Osteocyte (in vitro differentiated cells): ENCODE results near the gene ACTL10. TPM values are rescaled to one million over a fixed set of nuclear protein-coding genes. Genes with fewer than 3 reads are reported as not detected.
"Not testable (repeated sequence)": the region's sequence is repeated elsewhere in the genome, so short reads cannot be mapped to it uniquely, and the experiment has no call there.

Source experiments
- DNase-seq: peaks from one replicate; pipeline ENCODE4 v3.0.0; 2021; ENCODE audit warnings: mixed read lengths; ENCODE audit not compliant: unreplicated experiment; ENCODE audit errors: extremely low spot score
- H3K27ac Mint-ChIP-seq: one replicate; pipeline ENCODE4 v1.8.0; 2021; ENCODE audit warnings: mild to moderate bottlenecking, mixed read lengths; ENCODE audit not compliant: unreplicated experiment
- H3K27me3 Mint-ChIP-seq: one replicate; pipeline ENCODE4 v1.8.0; 2021; ENCODE audit warnings: mixed read lengths; ENCODE audit not compliant: unreplicated experiment
- H3K36me3 Mint-ChIP-seq: one replicate; pipeline ENCODE4 v1.8.0; 2021; ENCODE audit warnings: mixed read lengths; ENCODE audit not compliant: unreplicated experiment
- H3K4me1 Mint-ChIP-seq: one replicate; pipeline ENCODE4 v1.8.0; 2021; ENCODE audit warnings: mixed read lengths; ENCODE audit not compliant: unreplicated experiment
- H3K4me3 Mint-ChIP-seq: one replicate; pipeline ENCODE4 v1.8.0; 2021; ENCODE audit warnings: mild to moderate bottlenecking, moderate library complexity, mixed read lengths; ENCODE audit not compliant: unreplicated experiment
- H3K9me3 Mint-ChIP-seq: one replicate; pipeline ENCODE4 v1.8.0; 2021; ENCODE audit warnings: mixed read lengths; ENCODE audit not compliant: unreplicated experiment
- total RNA-seq: library from RNA; stranded (reverse); gene quantifications from 2 replicates; pipeline ENCODE4 v1.2.1, GENCODE V29; 2021
- TF ChIP-seq, protein P1 (sequence below): fragments of 200-600 bp; sonication (generic); IDR thresholded peaks from 2 replicates; pipeline ENCODE4 v1.5.0; 2021; ENCODE audit warnings: antibody characterized with exemption, mild to moderate bottlenecking, moderate library complexity

ACTL10 gene
- total RNA-seq, 1 donor from 2014 or later, result 0.54 TPM

DNA sequence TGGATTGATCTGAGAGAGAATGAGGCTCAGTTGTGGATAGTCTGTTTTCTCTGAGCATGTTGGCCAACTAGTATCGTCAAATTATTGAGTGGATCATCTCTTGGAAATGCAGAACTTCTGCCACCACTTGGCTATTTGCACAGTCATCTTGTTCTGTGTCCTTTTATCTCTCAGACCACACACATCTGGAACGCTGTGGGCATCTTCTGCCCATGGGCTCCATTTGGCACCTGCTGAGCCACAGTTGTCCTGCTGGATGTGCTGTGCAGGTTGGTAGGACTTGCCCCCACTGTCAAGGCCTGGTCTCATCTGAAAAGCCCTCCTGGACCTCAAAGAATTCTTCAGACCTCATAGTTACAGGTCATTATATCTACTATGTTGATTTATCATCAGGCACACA lies 21.3 kb upstream of the ACTL10 start:
- TF ChIP-seq, protein P1, sequence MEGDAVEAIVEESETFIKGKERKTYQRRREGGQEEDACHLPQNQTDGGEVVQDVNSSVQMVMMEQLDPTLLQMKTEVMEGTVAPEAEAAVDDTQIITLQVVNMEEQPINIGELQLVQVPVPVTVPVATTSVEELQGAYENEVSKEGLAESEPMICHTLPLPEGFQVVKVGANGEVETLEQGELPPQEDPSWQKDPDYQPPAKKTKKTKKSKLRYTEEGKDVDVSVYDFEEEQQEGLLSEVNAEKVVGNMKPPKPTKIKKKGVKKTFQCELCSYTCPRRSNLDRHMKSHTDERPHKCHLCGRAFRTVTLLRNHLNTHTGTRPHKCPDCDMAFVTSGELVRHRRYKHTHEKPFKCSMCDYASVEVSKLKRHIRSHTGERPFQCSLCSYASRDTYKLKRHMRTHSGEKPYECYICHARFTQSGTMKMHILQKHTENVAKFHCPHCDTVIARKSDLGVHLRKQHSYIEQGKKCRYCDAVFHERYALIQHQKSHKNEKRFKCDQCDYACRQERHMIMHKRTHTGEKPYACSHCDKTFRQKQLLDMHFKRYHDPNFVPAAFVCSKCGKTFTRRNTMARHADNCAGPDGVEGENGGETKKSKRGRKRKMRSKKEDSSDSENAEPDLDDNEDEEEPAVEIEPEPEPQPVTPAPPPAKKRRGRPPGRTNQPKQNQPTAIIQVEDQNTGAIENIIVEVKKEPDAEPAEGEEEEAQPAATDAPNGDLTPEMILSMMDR, result no peak
- no peaks in the 10 kb centered on the region for H3K27me3 Mint-ChIP-seq
- H3K27ac Mint-ChIP-seq, result no peak overlapping the region
- no peaks in the 10 kb centered on the region for H3K9me3 Mint-ChIP-seq
- peaks cover 21% of the 10 kb centered on the region for H3K4me1 Mint-ChIP-seq
- H3K4me3 Mint-ChIP-seq, result no peak overlapping the region
- no peak for DNase-seq
- H3K36me3 Mint-ChIP-seq, result peaks cover 32% of the 10 kb centered on the region

DNA sequence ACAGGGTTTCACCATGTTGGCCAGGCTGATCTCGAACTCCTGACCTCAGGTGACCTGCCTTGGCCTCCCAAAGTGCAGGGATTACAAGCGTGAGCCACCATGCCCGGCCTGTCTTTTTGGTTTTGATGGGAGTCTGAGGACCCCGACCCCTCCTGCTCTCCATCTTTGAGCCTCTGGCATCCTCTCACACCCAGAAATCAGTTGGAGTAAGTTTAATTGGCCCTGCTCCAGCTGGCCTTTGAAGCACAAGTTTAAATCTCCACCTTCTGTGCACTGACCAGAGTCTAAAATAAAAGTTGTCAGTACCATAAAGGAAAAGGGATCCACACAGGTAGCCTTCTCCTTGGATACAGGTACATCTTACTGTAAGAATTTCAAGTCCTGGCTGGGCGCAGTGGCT lies 20.6 kb upstream of the ACTL10 start:
- H3K36me3 Mint-ChIP-seq, result peaks cover 26% of the 10 kb centered on the region
- H3K4me3 Mint-ChIP-seq, result no peak overlapping the region
- TF ChIP-seq, protein P1, result no peak
- peaks cover 21% of the 10 kb centered on the region for H3K4me1 Mint-ChIP-seq
- DNase-seq, result no peak
- no peaks in the 10 kb centered on the region for H3K27me3 Mint-ChIP-seq
- no peaks in the 10 kb centered on the region for H3K9me3 Mint-ChIP-seq
- H3K27ac Mint-ChIP-seq, result no peak overlapping the region

DNA sequence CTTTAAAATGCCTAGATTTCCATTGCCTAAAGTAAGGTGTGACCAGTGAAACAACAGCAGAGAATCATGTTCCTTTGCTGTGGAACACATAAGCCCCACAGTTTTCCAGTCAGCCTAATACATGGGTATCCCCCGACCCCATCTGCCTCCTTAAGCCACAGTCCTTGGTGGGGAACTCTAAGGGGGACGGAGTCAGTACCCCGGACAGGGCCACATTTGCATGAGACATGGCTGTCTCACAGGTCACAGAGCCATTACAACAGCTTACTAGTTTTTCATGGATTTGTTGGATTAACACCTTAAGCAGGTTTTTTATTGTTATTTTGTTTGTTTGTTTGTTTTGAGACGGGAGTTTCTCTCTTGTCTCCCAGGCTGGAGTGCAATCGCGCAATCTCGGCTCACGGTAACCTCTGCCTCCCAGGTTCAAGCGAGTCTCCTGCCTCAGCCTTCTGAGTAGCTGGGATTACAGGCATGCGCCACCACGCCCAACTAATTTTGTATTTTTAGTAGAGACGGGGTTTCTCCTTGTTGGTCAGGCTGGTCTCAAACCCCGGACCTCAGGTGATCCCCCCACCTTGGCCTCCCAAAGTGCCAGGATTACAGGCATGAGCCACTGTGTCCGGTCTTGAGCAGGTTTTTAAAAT lies 19.7 kb upstream of the ACTL10 start:
- not testable (repeated sequence) for DNase-seq

DNA sequence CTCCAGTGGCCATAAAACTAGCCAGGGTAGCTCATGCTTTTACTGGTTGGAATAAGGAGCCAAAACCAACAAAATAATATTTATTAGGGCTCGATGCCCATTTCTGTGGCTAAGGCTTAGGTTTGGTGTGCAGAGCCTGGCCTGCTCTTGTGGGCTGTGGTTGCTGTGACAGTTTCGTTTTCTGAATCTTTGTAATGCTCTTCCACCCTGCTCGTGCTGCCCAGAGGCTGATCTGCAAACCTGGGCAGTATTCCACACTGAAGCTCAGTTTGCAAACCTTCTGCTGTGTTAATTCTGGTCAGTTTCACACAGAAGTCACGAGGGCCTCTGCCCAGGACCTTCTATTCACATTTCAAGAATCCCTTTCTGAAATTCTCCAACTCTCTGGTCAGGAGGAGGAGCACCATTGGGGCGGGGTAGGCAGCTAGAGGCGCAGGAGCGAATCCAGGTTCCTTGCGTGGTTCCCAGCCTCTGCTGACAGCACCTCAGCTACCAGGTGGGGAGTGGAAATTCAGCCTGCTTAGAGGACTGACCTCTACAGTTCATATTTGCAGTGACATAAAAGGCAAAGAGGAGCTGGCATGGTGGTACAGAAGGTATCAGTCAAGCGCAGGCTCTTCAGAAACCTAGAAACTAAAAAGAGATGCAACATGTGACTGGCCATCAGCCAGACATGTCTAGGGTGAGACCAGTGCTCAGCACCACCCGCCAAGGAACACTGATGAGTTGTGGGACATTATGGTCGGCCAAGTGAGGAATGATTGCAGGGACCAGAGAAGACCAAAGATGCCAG lies 18.9 kb upstream of the ACTL10 start:
- H3K27ac Mint-ChIP-seq, result peak overlapping the region; percentile 69

More for the DNA sequence above, 19.7 kb upstream of the ACTL10 start:
- H3K27me3 Mint-ChIP-seq, H3K9me3 Mint-ChIP-seq, H3K4me3 Mint-ChIP-seq: not testable (repeated sequence)
- H3K27ac Mint-ChIP-seq, result peak overlapping the region; percentile 10
- H3K4me1 Mint-ChIP-seq, result peaks cover 21% of the 10 kb centered on the region
- H3K36me3 Mint-ChIP-seq, result peaks cover 23% of the 10 kb centered on the region

DNA sequence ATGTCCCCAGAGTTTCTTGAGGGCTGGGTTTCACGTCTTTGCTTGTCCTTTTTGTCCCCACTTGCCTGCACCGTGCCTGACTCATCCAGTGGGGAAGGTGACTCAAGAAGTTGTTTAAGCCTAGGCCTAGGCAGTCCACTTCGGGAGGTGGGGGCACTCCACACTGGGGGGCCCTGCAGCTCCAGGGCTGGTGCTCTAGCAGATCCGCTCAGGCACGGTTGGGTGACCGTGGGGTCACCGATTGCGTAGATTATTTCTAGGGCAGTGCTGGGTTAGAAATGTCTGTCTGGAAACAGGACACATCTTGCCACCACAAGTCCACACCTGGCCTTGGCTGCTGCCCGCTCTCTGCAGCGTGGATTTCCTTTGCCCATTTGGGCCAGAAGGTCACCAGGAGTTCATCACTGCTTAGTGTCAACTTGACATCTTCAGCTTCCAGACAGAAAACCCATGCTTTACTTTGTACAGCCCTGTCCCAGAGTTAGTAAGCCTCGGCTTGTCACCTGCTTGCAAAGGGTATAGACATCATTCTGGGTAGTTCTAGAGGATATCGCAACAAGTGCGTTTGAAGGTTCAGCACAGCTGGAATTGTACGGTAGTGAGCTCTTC lies 18.2 kb upstream of the ACTL10 start:
- H3K9me3 Mint-ChIP-seq, result no peaks in the 10 kb centered on the region
- TF ChIP-seq, protein P1, result no peak
- no peak for DNase-seq
- no peaks in the 10 kb centered on the region for H3K27me3 Mint-ChIP-seq
- peaks cover 21% of the 10 kb centered on the region for H3K36me3 Mint-ChIP-seq
- peak overlapping the region; percentile 69 for H3K27ac Mint-ChIP-seq
- no peak overlapping the region for H3K4me3 Mint-ChIP-seq
- peaks cover 24% of the 10 kb centered on the region for H3K4me1 Mint-ChIP-seq

More for the DNA sequence above, 18.9 kb upstream of the ACTL10 start:
- Mint-ChIP-seq H3K36me3 (peaks cover 21% of the 10 kb centered on the region), H3K9me3 (no peaks in the 10 kb centered on the region), H3K4me1 (peaks cover 21% of the 10 kb centered on the region), H3K27me3 (no peaks in the 10 kb centered on the region), H3K4me3 (peak overlapping the region; percentile 39)
- DNase-seq, result no peak
- TF ChIP-seq, protein P1, result no peak
